Osteoblast (primary cell): ENCODE results near the gene VGLL1. TPM values are rescaled to one million over a fixed set of nuclear protein-coding genes. Genes with fewer than 3 reads are reported as not detected.

Experiments used
- DNase-seq: peaks from one replicate; pipeline ENCODE4 v3.0.0; 2011; ENCODE audit warnings: low spot score, mixed read lengths; ENCODE audit not compliant: insufficient read length; ENCODE audit errors: missing footprints
- H2AFZ ChIP-seq: 2 replicates; pipeline ENCODE4 v1.6.0; 2011; ENCODE audit warnings: mild to moderate bottlenecking, low read length
- H3K27ac ChIP-seq: 2 replicates; pipeline ENCODE4 v1.5.1; 2011; ENCODE audit warnings: mild to moderate bottlenecking, low read depth, low read length, moderate library complexity
- H3K27me3 ChIP-seq: 2 replicates; pipeline ENCODE4 v1.6.0; 2012; ENCODE audit warnings: mild to moderate bottlenecking, control low read depth, inconsistent platforms, low read length, moderate library complexity; ENCODE audit not compliant: insufficient read depth
- H3K36me3 ChIP-seq: 2 replicates; pipeline ENCODE4 v1.5.1; 2011; ENCODE audit warnings: mild to moderate bottlenecking, low read length, control low read depth, moderate library complexity; ENCODE audit not compliant: insufficient read depth
- H3K4me1 ChIP-seq: 2 replicates; pipeline ENCODE4 v1.5.1; 2011; ENCODE audit warnings: mild to moderate bottlenecking, low read length, control low read depth, moderate library complexity; ENCODE audit not compliant: insufficient read depth
- H3K4me2 ChIP-seq: 2 replicates; pipeline ENCODE4 v1.6.0; 2011; ENCODE audit warnings: mild to moderate bottlenecking, low read length; ENCODE audit not compliant: insufficient read depth
- H3K4me3 ChIP-seq: fragments of 200-600 bp; sonication (generic); 3 replicates; pipeline ENCODE4 v1.5.1; 2012; ENCODE audit warnings: mild to moderate bottlenecking, low read length, inconsistent platforms; ENCODE audit not compliant: insufficient read depth
- H3K79me2 ChIP-seq: 2 replicates; pipeline ENCODE4 v1.6.0; 2012; ENCODE audit warnings: mild to moderate bottlenecking, low read length, control low read depth, inconsistent platforms; ENCODE audit not compliant: insufficient read depth
- H3K9me3 ChIP-seq: 2 replicates; pipeline ENCODE4 v1.5.1; 2011; ENCODE audit warnings: low read depth, low read length, control low read depth
- H4K20me1 ChIP-seq: 2 replicates; pipeline ENCODE4 v1.6.0; 2012; ENCODE audit warnings: mild to moderate bottlenecking, low read length, control low read depth; ENCODE audit not compliant: insufficient read depth
- CTCF ChIP-seq: IDR thresholded peaks from 2 replicates; pipeline ENCODE4 v1.5.1; 2011; ENCODE audit warnings: mild to moderate bottlenecking, low read depth, low read length, moderate library complexity; ENCODE audit errors: extremely low read depth
- total RNA-seq: library from RNA; depleted of rRNA; stranded (reverse); fragments of >200 nt; gene quantifications from 2 replicates; pipeline ENCODE4 v1.2.3, GENCODE V29; 2012

The VGLL1 gene
- total RNA-seq, 1 donor, result not detected

- DNase-seq, result no peak
- peaks cover 5% of the 10 kb centered on the region for H3K27me3 ChIP-seq
- no peak overlapping the region for H3K27ac ChIP-seq
- H4K20me1 ChIP-seq, result no peaks in the 10 kb centered on the region
- no peaks in the 10 kb centered on the region for H3K4me1 ChIP-seq
- TF ChIP-seq CTCF, result no peak
- no peak overlapping the region for H3K4me3 ChIP-seq
- H3K36me3 ChIP-seq, result no peaks in the 10 kb centered on the region
- no peaks in the 10 kb centered on the region for H3K9me3 ChIP-seq
- H3K79me2 ChIP-seq, result no peaks in the 10 kb centered on the region
- H2AFZ ChIP-seq, result no peak overlapping the region
- no peak overlapping the region for H3K4me2 ChIP-seq
Observed at GRCh38 chrX:136528645-136529315, 3.2 kb upstream of the VGLL1 start.

DNA sequence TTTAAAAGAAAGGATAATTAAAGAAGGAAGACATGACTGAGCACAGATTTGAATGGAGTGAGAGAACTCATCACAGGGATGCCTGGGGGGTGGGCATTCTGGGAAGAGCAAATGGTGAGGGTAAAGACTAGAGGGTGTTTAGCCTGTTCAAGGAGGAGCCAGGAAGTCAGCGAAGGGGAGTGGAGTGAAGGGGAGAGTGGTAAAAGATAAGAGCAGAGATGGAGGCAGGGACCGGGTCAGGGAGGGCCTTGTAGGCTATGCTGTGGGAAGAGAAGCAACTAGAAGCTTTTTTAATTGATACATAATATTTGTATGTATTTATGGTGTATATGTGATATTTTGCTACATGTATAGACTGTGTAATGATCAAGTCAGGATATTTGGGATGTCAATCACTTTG, 2.2 kb upstream of the VGLL1 start:
- Histone ChIP-seq H3K79me2 (no peaks in the 10 kb centered on the region), H4K20me1 (no peaks in the 10 kb centered on the region), H3K4me2 (no peak overlapping the region), H3K9me3 (no peaks in the 10 kb centered on the region), H3K4me3 (no peak overlapping the region), H3K27ac (no peak overlapping the region), H3K4me1 (no peaks in the 10 kb centered on the region), H3K27me3 (peaks cover 5% of the 10 kb centered on the region), H2AFZ (no peak overlapping the region), H3K36me3 (no peaks in the 10 kb centered on the region)
- TF ChIP-seq CTCF, result no peak
- no peak for DNase-seq

DNA sequence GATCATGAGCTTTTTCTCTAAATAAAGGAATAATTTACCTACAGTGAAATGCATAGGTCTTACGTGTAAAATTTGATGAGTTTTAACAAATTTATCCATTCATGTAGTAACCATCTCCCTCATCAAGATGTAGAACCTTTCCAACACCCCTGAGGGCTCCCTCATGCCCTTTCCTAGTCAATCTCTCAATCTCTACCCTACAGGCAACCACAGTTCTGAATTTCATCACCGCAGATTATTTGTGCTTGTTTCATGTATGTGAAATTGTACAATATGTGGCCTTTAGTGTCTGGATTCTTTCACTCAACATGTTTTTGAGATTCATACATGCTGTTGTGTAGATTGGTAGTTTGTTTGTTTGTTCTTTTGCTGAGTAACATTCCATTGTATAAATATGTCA, 2.1 kb downstream of the VGLL1 start:
- peaks cover 5% of the 10 kb centered on the region for H3K27me3 ChIP-seq
- H3K36me3 ChIP-seq, result no peaks in the 10 kb centered on the region
- no peak for DNase-seq
- no peaks in the 10 kb centered on the region for H3K79me2 ChIP-seq
- no peak overlapping the region for H3K27ac ChIP-seq
- H3K4me1 ChIP-seq, result no peaks in the 10 kb centered on the region
- TF ChIP-seq CTCF, result no peak
- no peak overlapping the region for H3K4me2 ChIP-seq
- H3K9me3 ChIP-seq, result no peaks in the 10 kb centered on the region
- H3K4me3 ChIP-seq, result no peak overlapping the region
- H2AFZ ChIP-seq, result no peak overlapping the region
- H4K20me1 ChIP-seq, result no peaks in the 10 kb centered on the region

DNA sequence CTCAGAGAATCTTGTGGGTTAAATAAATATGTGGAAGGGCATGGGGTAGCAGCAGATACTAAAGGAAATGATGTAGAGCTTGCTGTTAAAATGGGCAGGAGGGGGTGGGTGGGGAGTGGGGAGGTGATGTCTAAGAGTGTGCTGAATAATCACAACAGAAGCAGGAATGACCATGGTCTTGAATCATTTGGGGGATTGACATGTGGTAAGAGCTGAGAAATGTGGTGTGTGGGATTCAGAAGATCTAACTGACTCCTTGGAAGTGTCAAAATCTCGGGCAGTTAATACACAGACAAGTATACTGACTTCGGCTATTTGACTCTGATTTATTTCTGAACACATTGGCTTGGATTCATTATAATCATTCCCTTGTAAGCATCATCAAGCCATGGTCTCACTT, 6.8 kb downstream of the VGLL1 start:
- Histone ChIP-seq H3K4me3 (no peak overlapping the region), H3K36me3 (no peaks in the 10 kb centered on the region), H3K9me3 (no peaks in the 10 kb centered on the region), H3K27me3 (peaks cover 6% of the 10 kb centered on the region), H3K79me2 (no peaks in the 10 kb centered on the region), H3K4me1 (no peaks in the 10 kb centered on the region), H4K20me1 (no peaks in the 10 kb centered on the region), H3K4me2 (no peak overlapping the region), H2AFZ (no peak overlapping the region), H3K27ac (no peak overlapping the region)
- no peak for TF ChIP-seq CTCF
- DNase-seq, result no peak
